Astrocyte of the cerebellum (primary cell): ENCODE data around the gene HIGD1C.

Experiments
- DNase-seq: peaks from one replicate; pipeline ENCODE4 v3.0.0-alpha.2; 2011; ENCODE audit warnings: low read depth
- H3K4me3 ChIP-seq: 2 replicates; pipeline ENCODE4 v1.5.1; 2011; ENCODE audit warnings: mild to moderate bottlenecking, low read depth, low read length, moderate library complexity
- CTCF ChIP-seq: IDR thresholded peaks from 2 replicates; pipeline ENCODE4 v1.5.1; 2012; ENCODE audit warnings: low read length, low read depth, moderate library complexity, mild to moderate bottlenecking; ENCODE audit errors: missing control alignments
- in situ Hi-C: cut with HindIII; loops from 2 replicates; pipeline ENCODE4 v1.10.0; 2017; ENCODE audit warnings: low sequenced_read_pairs

Gene HIGD1C

GRCh38 chr12:51001799-51002198 is 49.5 kb downstream of the HIGD1C start:
- no peak for DNase-seq
- TF ChIP-seq CTCF: no peak
- H3K4me3 ChIP-seq: no peak overlapping the region
- in situ Hi-C loops: no loop called here

GRCh38 chr12:51004504-51004903 is 52.2 kb downstream of the HIGD1C start:
- H3K4me3 ChIP-seq: no peak overlapping the region
- no peak for TF ChIP-seq CTCF
- DNase-seq: no peak
- in situ Hi-C loops: no loop called here

GRCh38 chr12:51005030-51005429 is 52.7 kb downstream of the HIGD1C start:
- TF ChIP-seq CTCF: no peak
- no peak for DNase-seq
- in situ Hi-C loops: no loop called here
- no peak overlapping the region for H3K4me3 ChIP-seq

GRCh38 chr12:51005671-51006070 is 53.3 kb downstream of the HIGD1C start:
- in situ Hi-C loops: no loop called here
- no peak for TF ChIP-seq CTCF
- H3K4me3 ChIP-seq: no peak overlapping the region
- no peak for DNase-seq

GRCh38 chr12:51008329-51009055 is 56.1 kb downstream of the HIGD1C start:
- H3K4me3 ChIP-seq: no peak overlapping the region
- DNase-seq: no peak
- TF ChIP-seq CTCF: no peak
- in situ Hi-C loops: no loop called here

GRCh38 chr12:51009056-51009440 is 56.7 kb downstream of the HIGD1C start:
- no peak for DNase-seq
- no peak overlapping the region for H3K4me3 ChIP-seq
- TF ChIP-seq CTCF: no peak
- in situ Hi-C loops: no loop called here
